Measurements from ENCODE around the gene COL6A3. TPM values are rescaled to one million over a fixed set of nuclear protein-coding genes. Genes with fewer than 3 reads are reported as not detected.

Gene COL6A3
- total and polyA plus RNA-seq, 7 donors = 2.8 to 715 (median 233) TPM

- Histone ChIP-seq H3K27ac (peak overlapping the region; percentile 91 to 98 (median 95)), H3K4me3 (no peak overlapping the region), H3K9me3 (no peaks in the 10 kb centered on the region), H3K27me3 (no peaks in the 10 kb centered on the region), H3K4me1 (peaks cover 0 to 98% (median 93%) of the 10 kb centered on the region in 4 donors), H3K36me3 (peaks cover 0 to 8% (median 4%) of the 10 kb centered on the region in 4 donors)
- intact Hi-C loops (cut with DNase I) = loop anchor here (5.0 kb wide), 1 partner anchor 37 kb away; no protein-coding TSS in a partner anchor
- 79 to 92% methylated on average over 15 of the region's 15 CpGs for WGBS, 2 donors
- peak in 1 of 4 donors; percentile 13 for TF ChIP-seq POLR2AphosphoS5 (IDR thresholded peaks at IDR 0.05)
- no peak for TF ChIP-seq POLR2A (IDR thresholded peaks at IDR 0.05)
- DNase-seq = peak; percentile 62
Observed at GRCh38 chr2:237319086-237319820, 94.7 kb downstream of the COL6A3 start.

GRCh38 chr2:237316339-237316738 lies 97.6 kb downstream of the COL6A3 start:
- H3K4me3 ChIP-seq = no peak overlapping the region
- H3K27me3 ChIP-seq = no peaks in the 10 kb centered on the region
- intact Hi-C loops (cut with DNase I) = loop anchor here (1.0 to 5.0 kb wide), 2 partner anchors 8 to 34 kb away; no protein-coding TSS in a partner anchor
- TF ChIP-seq POLR2AphosphoS5 (IDR thresholded peaks at IDR 0.05) = no peak
- no peak for TF ChIP-seq EP300 (IDR thresholded peaks at IDR 0.05)
- TF ChIP-seq POLR2A (IDR thresholded peaks at IDR 0.05) = no peak
- no peak for TF ChIP-seq CTCF (IDR thresholded peaks at IDR 0.05)
- 81 to 87% methylated on average over 6 of the region's 6 CpGs for WGBS, 2 donors
- no peak for DNase-seq
- H3K27ac ChIP-seq = peak overlapping the region; percentile 91 to 98 (median 95)
- H3K36me3 ChIP-seq = no peaks in the 10 kb centered on the region
- no peaks in the 10 kb centered on the region for H3K9me3 ChIP-seq
- H3K4me1 ChIP-seq = peaks cover 0 to 95% (median 75%) of the 10 kb centered on the region in 4 donors

GRCh38 chr2:237315829-237316225 lies 98.1 kb downstream of the COL6A3 start:
- intact Hi-C loops (cut with DNase I) = loop anchor here (1.0 to 5.0 kb wide), 6 partner anchors 8 to 94 kb away; no protein-coding TSS in a partner anchor

GRCh38 chr2:237315170-237315828 lies 98.7 kb downstream of the COL6A3 start:
- Histone ChIP-seq H3K36me3 (no peaks in the 10 kb centered on the region), H3K9me3 (no peaks in the 10 kb centered on the region), H3K27me3 (no peaks in the 10 kb centered on the region), H3K4me1 (peaks cover 0 to 94% (median 72%) of the 10 kb centered on the region in 4 donors), H3K4me3 (no peak overlapping the region), H3K27ac (peak overlapping the region; percentile 91 to 98 (median 95))
- intact Hi-C loops (cut with DNase I) = loop anchor here (1.0 to 5.0 kb wide), 5 partner anchors 16 to 95 kb away; no protein-coding TSS in a partner anchor
- TF ChIP-seq EP300 (IDR thresholded peaks at IDR 0.05) (peak; percentile 81 to 97 (median 94)), CTCF (IDR thresholded peaks at IDR 0.05) (peak; percentile 62 to 74 (median 67)), POLR2AphosphoS5 (IDR thresholded peaks at IDR 0.05) (peak; percentile 93 to 97 (median 97)), POLR2A (IDR thresholded peaks at IDR 0.05) (peak in 1 of 2 donors; percentile 16)
- 21 to 45% methylated on average over 14 of the region's 14 CpGs for WGBS, 2 donors
- DNase-seq = peak; percentile 99

More at GRCh38 chr2:237315829-237316225, 98.1 kb downstream of the COL6A3 start:
- DNase-seq = no peak
- H3K9me3 ChIP-seq = no peaks in the 10 kb centered on the region
- no peak for TF ChIP-seq EP300 (IDR thresholded peaks at IDR 0.05)
- no peak for TF ChIP-seq CTCF (IDR thresholded peaks at IDR 0.05)
- TF ChIP-seq POLR2A (IDR thresholded peaks at IDR 0.05) = no peak
- no peak for TF ChIP-seq POLR2AphosphoS5 (IDR thresholded peaks at IDR 0.05)
- 11 to 39% methylated on average over 6 of the region's 6 CpGs for WGBS, 2 donors
- no peaks in the 10 kb centered on the region for H3K36me3 ChIP-seq
- no peaks in the 10 kb centered on the region for H3K27me3 ChIP-seq
- H3K27ac ChIP-seq = peak overlapping the region; percentile 91 to 98 (median 95)
- H3K4me1 ChIP-seq = peaks cover 0 to 94% (median 72%) of the 10 kb centered on the region in 4 donors
- H3K4me3 ChIP-seq = no peak overlapping the region

- H3K9me3 ChIP-seq = no peaks in the 10 kb centered on the region
- no peak overlapping the region for H3K4me3 ChIP-seq
- DNase-seq = no peak
- no peaks in the 10 kb centered on the region for H3K36me3 ChIP-seq
- peaks cover 0 to 94% (median 72%) of the 10 kb centered on the region in 4 donors for H3K4me1 ChIP-seq
- no peak for TF ChIP-seq POLR2A (IDR thresholded peaks at IDR 0.05)
- TF ChIP-seq EP300 (IDR thresholded peaks at IDR 0.05) = no peak
- no peak for TF ChIP-seq CTCF (IDR thresholded peaks at IDR 0.05)
- H3K27me3 ChIP-seq = no peaks in the 10 kb centered on the region
- WGBS, 2 donors = 67 to 77% methylated on average over 3 of the region's 3 CpGs
- intact Hi-C loops (cut with DNase I) = loop anchor here (1.0 to 5.0 kb wide), 7 partner anchors 16 to 187 kb away; no protein-coding TSS in a partner anchor
- H3K27ac ChIP-seq = peak overlapping the region; percentile 91 to 98 (median 95)
Observed at GRCh38 chr2:237314681-237315080, 99.3 kb downstream of the COL6A3 start.

Data from sigmoid colon (tissue), 7 donors.